DOHH2 (cell line): ENCODE data around the gene USP40.

Experiments used
- H3F3A ChIP-seq: fragments of 200-600 bp; sonication (generic), shearing (Covaris generic); 2 replicates; pipeline ENCODE4 v1.6.0; 2016; ENCODE audit warnings: antibody characterized with exemption, mild to moderate bottlenecking; ENCODE audit not compliant: control insufficient read depth, insufficient read depth
- H3K27ac ChIP-seq: fragments of 200-600 bp; sonication (generic); 2 replicates; pipeline ENCODE4 v1.5.1; 2014; ENCODE audit warnings: low read depth, mild to moderate bottlenecking, low read length, moderate library complexity
- H3K27me3 ChIP-seq: fragments of 200-600 bp; sonication (generic); 2 replicates; pipeline ENCODE4 v1.6.1; 2014; ENCODE audit warnings: mild to moderate bottlenecking, low read length, mixed read lengths; ENCODE audit not compliant: control insufficient read depth
- H3K36me3 ChIP-seq: fragments of 200-600 bp; sonication (generic); 2 replicates; pipeline ENCODE4 v1.6.1; 2014; ENCODE audit warnings: mild to moderate bottlenecking, low read length, moderate library complexity, mixed read lengths; ENCODE audit not compliant: control insufficient read depth
- H3K4me1 ChIP-seq: fragments of 200-600 bp; sonication (generic); 2 replicates; pipeline ENCODE4 v1.6.1; 2014; ENCODE audit warnings: mild to moderate bottlenecking, low read length, mixed read lengths; ENCODE audit not compliant: control insufficient read depth
- H3K4me2 ChIP-seq: fragments of 200-600 bp; sonication (generic); 2 replicates; pipeline ENCODE4 v1.6.0; 2014; ENCODE audit warnings: mild to moderate bottlenecking, low read length, moderate library complexity
- H3K4me3 ChIP-seq: fragments of 200-600 bp; sonication (generic); 2 replicates; pipeline ENCODE4 v1.5.1; 2014; ENCODE audit warnings: mild to moderate bottlenecking, low read length, mixed read lengths
- H3K79me2 ChIP-seq: fragments of 200-600 bp; sonication (generic); 2 replicates; pipeline ENCODE4 v1.6.1; 2014; ENCODE audit warnings: mild to moderate bottlenecking, low read length, mixed read lengths; ENCODE audit not compliant: control insufficient read depth
- H3K9me2 ChIP-seq: fragments of 200-600 bp; sonication (generic); replicated peaks from 2 replicates; pipeline ENCODE4 v1.6.1; 2014; ENCODE audit warnings: mild to moderate bottlenecking, low read length, mixed read lengths; ENCODE audit not compliant: control insufficient read depth
- H3K9me3 ChIP-seq: fragments of 200-600 bp; sonication (generic); 2 replicates; pipeline ENCODE4 v1.6.1; 2014; ENCODE audit warnings: antibody characterized with exemption, low read length, mixed read lengths; ENCODE audit not compliant: control insufficient read depth, insufficient read depth
- H4K20me1 ChIP-seq: fragments of 200-600 bp; sonication (generic); 2 replicates; pipeline ENCODE4 v1.6.0; 2014; ENCODE audit warnings: low read depth, mild to moderate bottlenecking, antibody characterized with exemption, low read length, moderate library complexity; ENCODE audit not compliant: control insufficient read depth, insufficient read depth
- CTCF ChIP-seq: fragments of 200-600 bp; sonication (generic); IDR thresholded peaks from one replicate; pipeline ENCODE4 v1.5.1; 2014; ENCODE audit warnings: antibody characterized with exemption, mild to moderate bottlenecking, low read depth, low read length; ENCODE audit not compliant: poor library complexity, severe bottlenecking
- EZH2phosphoT487 ChIP-seq: fragments of 200-600 bp; sonication (generic); IDR thresholded peaks from 2 replicates; pipeline ENCODE4 v1.6.1; 2017; ENCODE audit warnings: borderline replicate concordance, mild to moderate bottlenecking, antibody characterized with exemption, low read length, moderate library complexity, mixed read lengths

Gene USP40

GRCh38 chr2:233444501-233444900, 122.1 kb downstream of the USP40 start:
- Histone ChIP-seq H3K4me2 (no peak overlapping the region), H3K4me1 (peaks cover 11% of the 10 kb centered on the region), H3K9me3 (no peaks in the 10 kb centered on the region), H3K27ac (no peak overlapping the region), H4K20me1 (peaks cover 4% of the 10 kb centered on the region; the same call in 1 of the 2 replicates), H3K36me3 (peaks cover 54% of the 10 kb centered on the region), H3K79me2 (no peaks in the 10 kb centered on the region), H3K9me2 (no peaks in the 10 kb centered on the region), H3K4me3 (no peak overlapping the region), H3F3A (no peaks in the 10 kb centered on the region; the same call in 1 of the 2 replicates), H3K27me3 (no peaks in the 10 kb centered on the region)
- TF ChIP-seq EZH2phosphoT487, result no peak
- no peak for TF ChIP-seq CTCF

- H3K9me3 ChIP-seq, result no peaks in the 10 kb centered on the region
These were observed 122.9 kb downstream of the USP40 start for GRCh38 chr2:233443511-233444183.

GRCh38 chr2:233442028-233442310, 124.6 kb downstream of the USP40 start:
- H4K20me1 ChIP-seq, result peaks cover 4% of the 10 kb centered on the region; the same call in 1 of the 2 replicates
- no peaks in the 10 kb centered on the region for H3K9me3 ChIP-seq
- no peaks in the 10 kb centered on the region for H3K27me3 ChIP-seq
- no peak overlapping the region for H3K4me2 ChIP-seq
- no peak for TF ChIP-seq EZH2phosphoT487
- no peak for TF ChIP-seq CTCF
- peaks cover 11% of the 10 kb centered on the region for H3K4me1 ChIP-seq
- H3K36me3 ChIP-seq, result peaks cover 47% of the 10 kb centered on the region
- no peak overlapping the region for H3K27ac ChIP-seq
- H3K4me3 ChIP-seq, result no peak overlapping the region
- no peaks in the 10 kb centered on the region; the same call in 1 of the 2 replicates for H3F3A ChIP-seq
- H3K9me2 ChIP-seq, result no peaks in the 10 kb centered on the region
- no peaks in the 10 kb centered on the region for H3K79me2 ChIP-seq

More at GRCh38 chr2:233443511-233444183, 122.9 kb downstream of the USP40 start:
- Histone ChIP-seq H3K4me1 (peaks cover 11% of the 10 kb centered on the region), H3K27me3 (no peaks in the 10 kb centered on the region), H3K79me2 (no peaks in the 10 kb centered on the region), H3K4me3 (no peak overlapping the region), H3K36me3 (peaks cover 46% of the 10 kb centered on the region), H3K27ac (no peak overlapping the region), H3F3A (no peaks in the 10 kb centered on the region; the same call in 1 of the 2 replicates), H3K9me2 (no peaks in the 10 kb centered on the region), H3K4me2 (no peak overlapping the region), H4K20me1 (peaks cover 4% of the 10 kb centered on the region; the same call in 1 of the 2 replicates)
- TF ChIP-seq EZH2phosphoT487, result no peak
- peak; percentile 85 for TF ChIP-seq CTCF
